HAP-1 (cell line): ENCODE data around the gene TRPM1.

Experiments
- DNase-seq, 2 experiments: peaks; one replicate each; pipeline ENCODE4 v3.0.0-alpha.2; 2016 to 2020; ENCODE audit warnings: low spot score in 2 of 2
- H3K27me3 ChIP-seq: fragments of 250-450 bp; sonication (Bioruptor Pico); 2 replicates; pipeline ENCODE4 v1.5.1; 2020; ENCODE audit warnings: low read depth, mild to moderate bottlenecking, moderate library complexity
- H3K36me3 ChIP-seq: fragments of 250-450 bp; sonication (Bioruptor Pico); replicated peaks from 2 replicates; pipeline ENCODE4 v1.5.1; 2020; ENCODE audit warnings: mild to moderate bottlenecking
- H3K4me1 ChIP-seq: fragments of 250-450 bp; sonication (Bioruptor Pico); 2 replicates; pipeline ENCODE4 v1.5.1; 2020; ENCODE audit warnings: mild to moderate bottlenecking
- H3K4me3 ChIP-seq: fragments of 250-450 bp; sonication (Bioruptor Pico); 2 replicates; pipeline ENCODE4 v1.5.1; 2020; ENCODE audit warnings: mild to moderate bottlenecking, moderate library complexity
- H3K9me3 ChIP-seq: fragments of 250-450 bp; sonication (Bioruptor Pico); 2 replicates; pipeline ENCODE4 v1.5.1; 2020; ENCODE audit warnings: mild to moderate bottlenecking, moderate library complexity
- in situ Hi-C: fragments of 300-500 bp; cut with MboI; formaldehyde crosslinking; loops from 3 replicates; pipeline ENCODE4 v1.14.3; 2020; ENCODE audit warnings: low sequenced_read_pairs, inconsistent platforms, mixed read lengths

TRPM1 gene

GRCh38 chr15:31101262-31102038, at the start of gene TRPM1:
TRPM1 (minus strand) TSS chr15:31101725; CDS start chr15:31081355, 20,370 bp downstream.
- H3K4me1 ChIP-seq: no peaks in the 10 kb centered on the region
- no peak for DNase-seq
- in situ Hi-C loops: no loop called here
- no peaks in the 10 kb centered on the region for H3K27me3 ChIP-seq
- H3K4me3 ChIP-seq: no peak within 1 kb of the TSS
- no peaks in the 10 kb centered on the region for H3K36me3 ChIP-seq
- no peaks in the 10 kb centered on the region for H3K9me3 ChIP-seq

DNA sequence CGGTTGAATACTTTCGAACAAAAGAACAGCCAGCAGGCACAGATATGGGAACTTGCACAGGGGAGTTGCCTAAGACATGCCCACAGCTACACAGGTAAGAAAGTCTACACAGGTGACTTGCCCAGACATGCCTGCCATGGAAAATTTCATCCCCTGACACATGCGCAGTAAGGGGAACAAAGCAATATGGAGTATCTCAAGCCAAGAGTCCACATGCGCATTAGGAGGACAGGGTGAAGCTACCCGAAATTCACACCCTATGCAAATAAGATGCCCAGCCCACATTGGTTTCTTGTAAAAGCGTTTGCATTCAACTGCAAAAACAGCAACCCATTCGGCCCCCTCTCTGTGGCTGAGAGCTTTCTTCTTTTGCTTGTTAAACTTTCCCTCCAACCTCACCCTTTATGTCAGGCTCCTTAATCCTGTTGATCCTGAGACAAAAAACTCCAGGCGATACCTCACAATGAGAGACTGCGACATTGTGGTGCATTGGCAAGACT, 49.3 kb upstream of the TRPM1 start:
- Histone ChIP-seq H3K4me1 (peaks cover 49% of the 10 kb centered on the region), H3K9me3 (no peaks in the 10 kb centered on the region), H3K36me3 (no peaks in the 10 kb centered on the region), H3K27me3 (no peaks in the 10 kb centered on the region), H3K4me3 (no peak overlapping the region)
- in situ Hi-C loops: no loop called here
- peak; percentile 89 to 99 for DNase-seq

- DNase-seq: no peak
- H3K27me3 ChIP-seq: no peaks in the 10 kb centered on the region
- H3K9me3 ChIP-seq: no peaks in the 10 kb centered on the region
- in situ Hi-C loops: loop anchor here (25.0 kb wide), 1 partner anchor 363 kb away; no protein-coding TSS in a partner anchor
- H3K4me1 ChIP-seq: peaks cover 49% of the 10 kb centered on the region
- H3K36me3 ChIP-seq: no peaks in the 10 kb centered on the region
- H3K4me3 ChIP-seq: no peak overlapping the region
Observed at GRCh38 chr15:31149987-31150386, 48.5 kb upstream of the TRPM1 start.

GRCh38 chr15:31149088-31149505, 47.6 kb upstream of the TRPM1 start:
- Histone ChIP-seq H3K4me3 (no peak overlapping the region), H3K9me3 (no peaks in the 10 kb centered on the region), H3K4me1 (peaks cover 49% of the 10 kb centered on the region), H3K36me3 (no peaks in the 10 kb centered on the region), H3K27me3 (no peaks in the 10 kb centered on the region)
- in situ Hi-C loops: loop anchor here (25.0 kb wide), 1 partner anchor 362 kb away; no protein-coding TSS in a partner anchor
- DNase-seq: peak in 1 of 2 experiments; percentile 32

DNA sequence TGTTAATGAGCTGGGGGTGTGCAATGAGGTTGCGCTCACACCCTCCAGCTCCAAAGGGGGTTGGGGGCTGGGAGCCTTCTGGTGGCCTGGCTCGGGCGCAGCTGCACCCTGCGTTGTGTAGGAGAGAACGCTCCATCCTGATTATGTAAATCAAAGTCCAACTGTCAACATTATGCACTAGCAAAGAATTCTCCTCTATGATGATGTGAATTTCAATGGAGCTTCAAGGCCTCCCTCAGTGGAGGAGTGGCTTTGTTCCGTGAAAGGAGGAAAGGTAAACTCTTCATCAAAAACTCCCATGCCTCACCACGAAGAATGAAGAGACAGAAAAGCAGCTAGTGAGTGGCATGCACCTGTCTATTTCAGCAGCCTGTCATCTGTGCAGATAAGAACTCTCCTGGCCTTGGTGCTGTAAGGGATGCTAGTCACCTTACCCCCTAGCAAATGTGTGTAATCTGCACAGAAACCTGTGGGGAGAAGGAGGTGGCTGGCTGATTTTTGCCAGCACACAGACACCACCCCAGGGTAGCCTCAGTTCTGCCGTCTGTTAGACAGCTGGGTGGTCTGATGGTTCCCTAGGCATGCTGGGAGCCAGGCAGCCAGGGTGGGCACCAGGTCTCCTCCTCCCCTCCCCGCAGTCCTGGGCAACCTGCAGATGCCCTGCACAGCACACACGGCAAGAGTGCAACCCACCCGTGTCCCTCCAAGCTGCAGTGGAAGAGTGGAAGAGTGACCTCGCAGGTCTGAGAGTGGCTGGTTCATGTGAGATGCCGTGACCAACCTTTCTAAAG, 47.0 kb upstream of the TRPM1 start:
- Histone ChIP-seq H3K27me3 (no peaks in the 10 kb centered on the region), H3K4me1 (peaks cover 53% of the 10 kb centered on the region), H3K36me3 (no peaks in the 10 kb centered on the region), H3K4me3 (no peak overlapping the region), H3K9me3 (no peaks in the 10 kb centered on the region)
- in situ Hi-C loops: loop anchor here (25.0 kb wide), 1 partner anchor 361 kb away; no protein-coding TSS in a partner anchor
- DNase-seq: peak; percentile 89 to 91

DNA sequence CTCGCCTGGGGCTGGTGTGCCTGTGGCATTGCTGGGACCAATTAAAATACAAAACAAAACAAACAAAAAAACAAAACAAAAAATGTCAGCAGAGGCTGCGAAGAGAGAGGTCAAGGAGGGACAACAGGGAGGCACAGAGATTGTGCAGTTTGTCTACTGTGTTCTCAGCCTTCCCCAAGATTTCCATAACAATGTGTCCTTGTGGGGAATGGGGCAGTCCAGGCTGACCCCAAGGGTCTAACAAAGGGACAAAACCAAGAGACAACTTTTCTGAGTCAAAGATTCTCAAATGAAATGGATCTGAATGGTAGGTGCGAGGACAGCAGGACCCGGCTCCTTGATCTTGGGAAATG, 46.4 kb upstream of the TRPM1 start:
- Histone ChIP-seq H3K4me3 (no peak overlapping the region), H3K27me3 (no peaks in the 10 kb centered on the region), H3K4me1 (peaks cover 59% of the 10 kb centered on the region), H3K36me3 (no peaks in the 10 kb centered on the region), H3K9me3 (no peaks in the 10 kb centered on the region)
- in situ Hi-C loops: loop anchor here (25.0 kb wide), 1 partner anchor 361 kb away; no protein-coding TSS in a partner anchor
- peak; percentile 76 to 81 for DNase-seq

DNA sequence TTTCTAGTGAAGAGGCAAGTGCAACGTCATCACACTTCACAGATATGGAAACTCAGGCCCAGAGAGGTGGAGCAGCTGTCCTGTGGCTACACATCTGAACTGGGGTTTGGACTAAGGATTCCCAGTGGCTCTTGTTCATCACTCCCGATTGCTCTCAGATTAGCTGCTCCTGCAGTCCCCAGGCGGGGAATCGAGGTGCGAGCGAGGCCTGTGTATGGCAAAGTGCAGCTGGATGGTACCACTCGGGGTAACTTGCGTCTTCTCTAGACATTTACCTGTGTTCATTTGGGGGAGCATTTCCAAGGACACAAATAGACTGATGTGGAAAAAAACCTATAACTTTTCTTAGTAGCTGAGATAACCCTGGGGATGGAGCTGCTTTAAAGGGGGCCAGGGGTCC, 45.9 kb upstream of the TRPM1 start:
- Histone ChIP-seq H3K4me1 (peaks cover 61% of the 10 kb centered on the region), H3K36me3 (no peaks in the 10 kb centered on the region), H3K27me3 (no peaks in the 10 kb centered on the region), H3K9me3 (no peaks in the 10 kb centered on the region), H3K4me3 (no peak overlapping the region)
- in situ Hi-C loops: loop anchor here (25.0 kb wide), 1 partner anchor 360 kb away; no protein-coding TSS in a partner anchor
- DNase-seq: peak in 1 of 2 experiments; percentile 35

DNA sequence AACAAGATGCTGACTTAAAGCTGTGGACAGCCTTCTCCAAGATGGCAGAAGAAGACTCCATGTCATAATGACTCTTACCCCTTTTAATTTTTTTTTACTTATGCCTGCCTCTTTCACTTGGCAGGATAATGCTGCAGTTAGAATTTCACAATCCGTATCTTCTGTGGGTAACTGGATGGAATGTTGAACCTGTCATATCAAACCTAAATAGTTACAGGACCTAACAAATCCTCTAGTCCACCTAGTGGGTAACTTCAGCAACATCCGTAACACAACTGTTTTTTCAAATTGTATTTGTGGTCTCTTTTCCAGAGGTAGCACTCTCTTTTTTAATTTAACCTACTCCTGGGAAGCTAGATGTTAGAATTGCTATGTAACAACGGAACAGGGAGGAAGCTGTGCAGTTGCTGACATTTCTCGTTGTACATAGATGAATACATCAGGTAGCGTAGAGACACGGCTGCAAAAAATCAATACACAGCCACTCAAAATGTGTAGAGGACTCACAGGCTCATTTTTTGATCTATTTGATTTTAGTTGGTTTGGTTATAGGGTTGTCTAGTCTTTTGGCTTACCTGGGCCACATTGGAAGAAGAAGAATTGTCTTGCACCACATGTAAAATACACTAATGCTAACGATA, 43.9 kb upstream of the TRPM1 start:
- no peak for DNase-seq

DNA sequence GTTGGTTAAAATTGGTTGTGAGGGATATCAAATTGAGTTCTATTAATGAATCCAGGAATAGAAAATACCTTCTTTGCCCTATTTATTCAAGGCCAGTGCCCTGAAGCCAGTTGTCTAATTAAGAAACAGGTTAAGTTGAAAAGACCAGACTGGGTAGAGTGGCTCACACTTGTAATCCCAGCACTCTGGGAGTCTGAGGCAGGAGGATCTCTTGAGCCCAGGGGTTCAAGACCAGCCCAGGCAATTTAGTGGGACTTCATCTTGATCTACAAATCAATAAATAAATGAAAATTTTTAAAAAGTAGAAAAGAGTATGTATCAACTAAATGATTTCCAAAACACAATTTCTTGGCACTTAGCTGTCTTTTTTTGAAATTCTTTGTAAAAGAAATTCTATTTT, 40.3 kb upstream of the TRPM1 start:
- Histone ChIP-seq H3K27me3 (no peaks in the 10 kb centered on the region), H3K9me3 (no peaks in the 10 kb centered on the region), H3K36me3 (no peaks in the 10 kb centered on the region), H3K4me1 (peaks cover 12% of the 10 kb centered on the region), H3K4me3 (no peak overlapping the region)
- no peak for DNase-seq
- in situ Hi-C loops: loop anchor here (25.0 kb wide), 1 partner anchor 354 kb away; no protein-coding TSS in a partner anchor

More for the DNA sequence above, 43.9 kb upstream of the TRPM1 start:
- Histone ChIP-seq H3K36me3 (no peaks in the 10 kb centered on the region), H3K4me3 (no peak overlapping the region), H3K4me1 (peaks cover 48% of the 10 kb centered on the region), H3K27me3 (no peaks in the 10 kb centered on the region), H3K9me3 (no peaks in the 10 kb centered on the region)
- in situ Hi-C loops: loop anchor here (25.0 kb wide), 1 partner anchor 358 kb away; no protein-coding TSS in a partner anchor

DNA sequence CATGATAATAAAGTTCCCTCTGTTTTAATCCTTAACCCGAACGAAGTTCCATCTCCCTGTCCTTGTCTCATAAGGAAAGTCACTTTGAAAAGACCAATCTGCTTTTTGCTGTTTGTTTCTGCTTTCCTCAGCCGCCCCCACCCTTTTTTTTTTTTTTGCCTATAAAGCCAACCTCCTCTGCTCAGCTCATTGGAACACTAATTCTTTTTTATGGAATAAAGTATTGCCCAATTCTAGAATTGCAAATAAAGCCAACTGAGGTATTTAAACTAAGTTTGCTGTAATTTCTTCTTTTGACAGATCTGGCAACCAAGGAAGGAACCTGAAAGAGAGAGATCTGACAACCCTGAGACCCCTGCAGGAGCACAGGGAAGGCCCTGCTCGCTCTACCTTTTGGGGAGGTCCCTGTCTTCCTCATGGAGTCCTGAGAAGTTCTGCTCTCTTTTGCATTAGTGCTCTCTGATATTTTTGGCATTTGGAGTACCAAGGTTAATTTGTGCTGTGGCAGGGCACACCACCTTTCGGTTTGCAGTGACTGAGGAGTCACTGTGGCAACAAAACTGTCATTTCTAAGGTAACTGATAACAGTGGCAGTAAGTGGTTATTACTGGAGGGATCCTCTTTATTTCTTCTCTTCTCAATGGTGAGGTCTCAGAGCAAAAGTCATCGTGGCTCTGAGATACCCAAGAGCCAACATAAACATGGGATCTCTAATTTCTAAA, 35.2 kb upstream of the TRPM1 start:
- H3K36me3 ChIP-seq: no peaks in the 10 kb centered on the region
- H3K27me3 ChIP-seq: no peaks in the 10 kb centered on the region
- no peak overlapping the region for H3K4me3 ChIP-seq
- in situ Hi-C loops: loop anchor here (25.0 kb wide), 1 partner anchor 349 kb away; no protein-coding TSS in a partner anchor
- H3K9me3 ChIP-seq: no peaks in the 10 kb centered on the region
- peaks cover 4% of the 10 kb centered on the region for H3K4me1 ChIP-seq
- no peak for DNase-seq

- Histone ChIP-seq H3K4me3 (no peak overlapping the region), H3K9me3 (no peaks in the 10 kb centered on the region), H3K36me3 (no peaks in the 10 kb centered on the region), H3K27me3 (no peaks in the 10 kb centered on the region), H3K4me1 (peaks cover 4% of the 10 kb centered on the region)
- in situ Hi-C loops: loop anchor here (25.0 kb wide), 1 partner anchor 349 kb away; no protein-coding TSS in a partner anchor
- peak; percentile 13 to 49 for DNase-seq
Observed at GRCh38 chr15:31136016-31136415, 34.5 kb upstream of the TRPM1 start.

- Histone ChIP-seq H3K9me3 (no peaks in the 10 kb centered on the region), H3K4me1 (peaks cover 4% of the 10 kb centered on the region), H3K4me3 (no peak overlapping the region), H3K36me3 (no peaks in the 10 kb centered on the region), H3K27me3 (no peaks in the 10 kb centered on the region)
- in situ Hi-C loops: loop anchor here (25.0 kb wide), 1 partner anchor 348 kb away; no protein-coding TSS in a partner anchor
- no peak for DNase-seq
Observed at GRCh38 chr15:31135523-31135922, 34.0 kb upstream of the TRPM1 start.
